ENCODE measurements around the gene PHACTR3. TPM values are rescaled to one million over a fixed set of nuclear protein-coding genes. Genes with fewer than 3 reads are reported as not detected.

Gene PHACTR3
- total and polyA plus RNA-seq, 2 donors: 2.9 to 35.8 TPM

- peak in 1 of 9 donors; percentile 10 for DNase-seq (ENCODE audit: low read depth in 6 of 9, low spot score in 9 of 9)
- Histone ChIP-seq H3K27me3 (ENCODE audit: control insufficient read depth in 2 of 2, insufficient read depth in 1 of 2, low read length in 1 of 2) (peaks cover 0 to 8% of the 10 kb centered on the region in 2 donors), H3K9me3 (ENCODE audit: control insufficient read depth in 2 of 2, insufficient read depth in 1 of 2, low read length in 1 of 2) (no peaks in the 10 kb centered on the region), H3K4me3 (ENCODE audit: low read length in 2 of 2) (no peak overlapping the region), H3K27ac (ENCODE audit: low read depth in 1 of 2, low read length in 1 of 2) (no peak overlapping the region), H3K36me3 (ENCODE audit: control insufficient read depth in 2 of 2, insufficient read depth in 2 of 2, low read length in 1 of 2) (no peaks in the 10 kb centered on the region), H3K4me1 (ENCODE audit: control insufficient read depth in 2 of 2, insufficient read depth in 2 of 2, low read length in 2 of 2) (no peaks in the 10 kb centered on the region)
- WGBS: 48% methylated on average over 17 of the region's 17 CpGs
Observed at GRCh38 chr20:59752101-59752586, 147.8 kb downstream of the PHACTR3 start.

- no peaks in the 10 kb centered on the region for H3K4me1 ChIP-seq (ENCODE audit: control insufficient read depth in 2 of 2, insufficient read depth in 2 of 2, low read length in 2 of 2)
- H3K36me3 ChIP-seq (ENCODE audit: control insufficient read depth in 2 of 2, insufficient read depth in 2 of 2, low read length in 1 of 2): no peaks in the 10 kb centered on the region
- H3K9me3 ChIP-seq (ENCODE audit: control insufficient read depth in 2 of 2, insufficient read depth in 1 of 2, low read length in 1 of 2): no peaks in the 10 kb centered on the region
- peaks cover 0 to 8% of the 10 kb centered on the region in 2 donors for H3K27me3 ChIP-seq (ENCODE audit: control insufficient read depth in 2 of 2, insufficient read depth in 1 of 2, low read length in 1 of 2)
- H3K4me3 ChIP-seq (ENCODE audit: low read length in 2 of 2): no peak overlapping the region
- no peak overlapping the region for H3K27ac ChIP-seq (ENCODE audit: low read depth in 1 of 2, low read length in 1 of 2)
- WGBS: 77% methylated on average over 20 of the region's 20 CpGs
- no peak for DNase-seq (ENCODE audit: low read depth in 6 of 9, low spot score in 9 of 9)
Observed at GRCh38 chr20:59752704-59753460, 148.5 kb downstream of the PHACTR3 start.

GRCh38 chr20:59753836-59754235 lies 149.5 kb downstream of the PHACTR3 start:
- Histone ChIP-seq H3K9me3 (ENCODE audit: control insufficient read depth in 2 of 2, insufficient read depth in 1 of 2, low read length in 1 of 2) (no peaks in the 10 kb centered on the region), H3K27ac (ENCODE audit: low read depth in 1 of 2, low read length in 1 of 2) (no peak overlapping the region), H3K4me3 (ENCODE audit: low read length in 2 of 2) (no peak overlapping the region), H3K4me1 (ENCODE audit: control insufficient read depth in 2 of 2, insufficient read depth in 2 of 2, low read length in 2 of 2) (no peaks in the 10 kb centered on the region), H3K27me3 (ENCODE audit: control insufficient read depth in 2 of 2, insufficient read depth in 1 of 2, low read length in 1 of 2) (peaks cover 0 to 8% of the 10 kb centered on the region in 2 donors), H3K36me3 (ENCODE audit: control insufficient read depth in 2 of 2, insufficient read depth in 2 of 2, low read length in 1 of 2) (no peaks in the 10 kb centered on the region)
- 82% methylated on average over 10 of the region's 10 CpGs for WGBS
- no peak for DNase-seq (ENCODE audit: low read depth in 6 of 9, low spot score in 9 of 9)

- Histone ChIP-seq H3K4me3 (ENCODE audit: low read length in 2 of 2) (no peak overlapping the region), H3K9me3 (ENCODE audit: control insufficient read depth in 2 of 2, insufficient read depth in 1 of 2, low read length in 1 of 2) (no peaks in the 10 kb centered on the region), H3K27me3 (ENCODE audit: control insufficient read depth in 2 of 2, insufficient read depth in 1 of 2, low read length in 1 of 2) (peaks cover 0 to 8% of the 10 kb centered on the region in 2 donors), H3K27ac (ENCODE audit: low read depth in 1 of 2, low read length in 1 of 2) (no peak overlapping the region), H3K36me3 (ENCODE audit: control insufficient read depth in 2 of 2, insufficient read depth in 2 of 2, low read length in 1 of 2) (no peaks in the 10 kb centered on the region), H3K4me1 (ENCODE audit: control insufficient read depth in 2 of 2, insufficient read depth in 2 of 2, low read length in 2 of 2) (no peaks in the 10 kb centered on the region)
- DNase-seq (ENCODE audit: low read depth in 6 of 9, low spot score in 9 of 9): no peak
- whole genome bisulfite sequencing: 84% methylated on average over 9 of the region's 9 CpGs
Observed at GRCh38 chr20:59754551-59754950, 150.2 kb downstream of the PHACTR3 start.

- H3K4me1 ChIP-seq (ENCODE audit: control insufficient read depth in 2 of 2, insufficient read depth in 2 of 2, low read length in 2 of 2): no peaks in the 10 kb centered on the region
- H3K27me3 ChIP-seq (ENCODE audit: control insufficient read depth in 2 of 2, insufficient read depth in 1 of 2, low read length in 1 of 2): peaks cover 0 to 2% of the 10 kb centered on the region in 2 donors
- no peak overlapping the region for H3K27ac ChIP-seq (ENCODE audit: low read depth in 1 of 2, low read length in 1 of 2)
- no peaks in the 10 kb centered on the region for H3K36me3 ChIP-seq (ENCODE audit: control insufficient read depth in 2 of 2, insufficient read depth in 2 of 2, low read length in 1 of 2)
- 88% methylated on average over 18 of the region's 18 CpGs for WGBS
- H3K4me3 ChIP-seq (ENCODE audit: low read length in 2 of 2): no peak overlapping the region
- no peaks in the 10 kb centered on the region for H3K9me3 ChIP-seq (ENCODE audit: control insufficient read depth in 2 of 2, insufficient read depth in 1 of 2, low read length in 1 of 2)
- DNase-seq (ENCODE audit: low read depth in 6 of 9, low spot score in 9 of 9): no peak
Observed at GRCh38 chr20:59756241-59756640, 151.9 kb downstream of the PHACTR3 start.

DNA sequence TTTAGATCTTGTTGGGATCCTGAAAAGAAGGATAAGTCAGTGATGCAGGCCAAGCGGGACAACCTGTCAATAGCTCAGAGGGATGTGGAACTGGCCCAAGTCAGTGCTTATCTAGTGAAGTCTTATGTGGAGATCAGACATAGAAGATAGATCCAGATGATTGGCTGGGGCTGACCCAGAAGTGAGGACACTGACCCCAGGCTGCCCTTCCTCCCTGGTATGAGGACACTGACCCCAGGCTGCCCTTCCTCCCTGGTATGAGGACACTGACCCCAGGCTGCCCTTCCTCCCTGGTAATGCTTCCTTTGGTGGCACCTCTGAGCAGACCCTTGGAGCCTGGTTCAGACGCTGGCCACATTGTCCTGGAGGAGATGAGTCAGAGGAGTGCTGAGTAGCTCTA lies 159.7 kb downstream of the PHACTR3 start:
- no peak for DNase-seq (ENCODE audit: low read depth in 6 of 9, low spot score in 9 of 9)

DNA sequence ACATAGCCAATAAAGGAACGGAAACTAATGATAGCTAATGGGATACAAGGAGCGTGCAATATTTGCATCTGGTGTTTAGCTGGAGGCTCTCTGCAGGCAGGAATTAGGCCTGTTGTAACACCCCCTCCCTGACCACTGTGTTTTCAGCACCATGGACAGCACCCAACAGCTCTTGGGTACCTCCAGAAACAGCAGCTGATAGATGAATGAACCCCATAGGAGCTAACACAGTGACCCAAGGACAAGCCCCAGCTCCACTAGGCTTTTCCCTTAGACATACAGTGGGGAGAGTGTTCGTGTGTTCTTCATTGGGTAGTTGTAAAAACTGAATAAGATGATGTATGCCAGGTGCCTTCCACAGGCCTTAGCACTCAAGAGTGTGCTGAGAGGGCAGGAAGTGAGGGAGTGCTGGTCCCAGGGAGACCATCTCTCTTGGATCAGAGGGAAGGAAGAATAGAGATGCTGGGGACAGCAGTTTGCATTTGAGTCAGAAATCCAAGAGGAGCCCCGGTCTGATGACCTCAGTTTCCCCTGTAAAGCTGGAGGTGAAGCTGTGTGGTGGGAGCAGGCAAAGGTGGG lies 161.3 kb downstream of the PHACTR3 start:
- WGBS: 62% methylated on average over 4 of the region's 4 CpGs
- Histone ChIP-seq H3K4me3 (ENCODE audit: low read length in 2 of 2) (no peak overlapping the region), H3K36me3 (ENCODE audit: control insufficient read depth in 2 of 2, insufficient read depth in 2 of 2, low read length in 1 of 2) (no peaks in the 10 kb centered on the region), H3K27ac (ENCODE audit: low read depth in 1 of 2, low read length in 1 of 2) (no peak overlapping the region), H3K9me3 (ENCODE audit: control insufficient read depth in 2 of 2, insufficient read depth in 1 of 2, low read length in 1 of 2) (no peaks in the 10 kb centered on the region), H3K4me1 (ENCODE audit: control insufficient read depth in 2 of 2, insufficient read depth in 2 of 2, low read length in 2 of 2) (no peaks in the 10 kb centered on the region), H3K27me3 (ENCODE audit: control insufficient read depth in 2 of 2, insufficient read depth in 1 of 2, low read length in 1 of 2) (no peaks in the 10 kb centered on the region)
- DNase-seq (ENCODE audit: low read depth in 6 of 9, low spot score in 9 of 9): peak in 6 of 9 donors; percentile 12 to 35 (median 22)

More for the DNA sequence above, 159.7 kb downstream of the PHACTR3 start:
- H3K27me3 ChIP-seq (ENCODE audit: control insufficient read depth in 2 of 2, insufficient read depth in 1 of 2, low read length in 1 of 2): no peaks in the 10 kb centered on the region
- H3K4me3 ChIP-seq (ENCODE audit: low read length in 2 of 2): no peak overlapping the region
- H3K9me3 ChIP-seq (ENCODE audit: control insufficient read depth in 2 of 2, insufficient read depth in 1 of 2, low read length in 1 of 2): no peaks in the 10 kb centered on the region
- no peaks in the 10 kb centered on the region for H3K36me3 ChIP-seq (ENCODE audit: control insufficient read depth in 2 of 2, insufficient read depth in 2 of 2, low read length in 1 of 2)
- no peaks in the 10 kb centered on the region for H3K4me1 ChIP-seq (ENCODE audit: control insufficient read depth in 2 of 2, insufficient read depth in 2 of 2, low read length in 2 of 2)
- 89% methylated on average over 2 of the region's 2 CpGs for WGBS
- no peak overlapping the region for H3K27ac ChIP-seq (ENCODE audit: low read depth in 1 of 2, low read length in 1 of 2)

DNA sequence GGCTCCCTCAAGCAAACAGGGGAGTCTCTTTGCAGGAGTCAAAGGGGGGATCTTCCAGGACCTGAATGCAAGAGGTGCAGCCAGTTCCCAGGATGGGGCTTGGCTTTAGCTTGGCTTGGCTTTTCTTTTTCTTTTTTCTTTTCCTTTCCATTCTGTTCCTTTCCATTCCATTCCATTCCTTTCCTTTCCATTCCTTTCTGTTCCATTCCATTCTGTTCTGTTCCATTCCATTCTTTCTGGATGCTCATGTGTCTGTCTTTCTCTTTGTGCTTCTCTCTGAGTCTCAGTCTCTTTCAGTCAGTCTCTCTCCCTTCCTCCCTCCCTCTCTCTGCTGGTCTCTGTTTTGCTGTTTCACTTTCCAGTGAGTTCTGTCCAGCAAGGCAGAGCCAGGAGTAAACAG lies 163.3 kb downstream of the PHACTR3 start:
- no peaks in the 10 kb centered on the region for H3K36me3 ChIP-seq (ENCODE audit: control insufficient read depth in 2 of 2, insufficient read depth in 2 of 2, low read length in 1 of 2)
- H3K4me1 ChIP-seq (ENCODE audit: control insufficient read depth in 2 of 2, insufficient read depth in 2 of 2, low read length in 2 of 2): no peaks in the 10 kb centered on the region
- H3K9me3 ChIP-seq (ENCODE audit: control insufficient read depth in 2 of 2, insufficient read depth in 1 of 2, low read length in 1 of 2): no peaks in the 10 kb centered on the region
- no peak for DNase-seq (ENCODE audit: low read depth in 6 of 9, low spot score in 9 of 9)
- no peak overlapping the region for H3K4me3 ChIP-seq (ENCODE audit: low read length in 2 of 2)
- no peaks in the 10 kb centered on the region for H3K27me3 ChIP-seq (ENCODE audit: control insufficient read depth in 2 of 2, insufficient read depth in 1 of 2, low read length in 1 of 2)
- no peak overlapping the region for H3K27ac ChIP-seq (ENCODE audit: low read depth in 1 of 2, low read length in 1 of 2)

DNA sequence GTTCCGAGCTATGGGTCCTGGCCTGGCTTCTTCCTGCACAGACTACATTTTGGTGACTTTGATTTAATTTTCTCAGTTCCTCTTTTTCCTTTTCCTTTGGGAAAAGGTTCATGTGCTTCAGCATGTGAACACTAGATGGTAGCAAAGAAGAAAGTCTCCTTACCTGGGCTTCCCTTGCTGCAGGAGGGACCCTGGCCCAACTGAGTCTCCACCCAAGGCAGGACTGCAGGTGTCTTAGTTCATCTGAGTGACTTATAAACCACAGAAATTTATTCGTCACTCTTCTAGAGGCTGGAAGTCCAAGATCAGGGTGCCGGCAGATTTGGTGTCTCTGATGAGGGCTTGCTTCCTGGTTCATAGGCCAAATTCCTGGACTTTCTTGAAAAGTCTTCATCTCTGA lies 165.9 kb downstream of the PHACTR3 start:
- DNase-seq (ENCODE audit: low read depth in 6 of 9, low spot score in 9 of 9): no peak
- WGBS: 56% methylated on average over 3 of the region's 3 CpGs
- H3K9me3 ChIP-seq (ENCODE audit: control insufficient read depth in 2 of 2, insufficient read depth in 1 of 2, low read length in 1 of 2): no peaks in the 10 kb centered on the region
- no peak overlapping the region for H3K27ac ChIP-seq (ENCODE audit: low read depth in 1 of 2, low read length in 1 of 2)
- no peaks in the 10 kb centered on the region for H3K27me3 ChIP-seq (ENCODE audit: control insufficient read depth in 2 of 2, insufficient read depth in 1 of 2, low read length in 1 of 2)
- no peaks in the 10 kb centered on the region for H3K4me1 ChIP-seq (ENCODE audit: control insufficient read depth in 2 of 2, insufficient read depth in 2 of 2, low read length in 2 of 2)
- H3K36me3 ChIP-seq (ENCODE audit: control insufficient read depth in 2 of 2, insufficient read depth in 2 of 2, low read length in 1 of 2): no peaks in the 10 kb centered on the region
- H3K4me3 ChIP-seq (ENCODE audit: low read length in 2 of 2): no peak overlapping the region

Data from thymus (tissue), 11 donors.